H1 (cell line): Measurements from ENCODE around the gene ZCCHC18. TPM values are rescaled to one million over a fixed set of nuclear protein-coding genes. Genes with fewer than 3 reads are reported as not detected.

Experiments
- CTCF ChIA-PET: fragments of 300-600 bp; sonication (Branson Sonifier 250); formaldehyde crosslinking; loops from one replicate; lab custom pipeline; 2021; ENCODE audit not compliant: partially characterized antibody; lab: Charles Lee
- POLR2A ChIA-PET: fragments of 300-600 bp; sonication (Branson Sonifier 250); formaldehyde crosslinking; loops from one replicate; lab custom pipeline; 2021; ENCODE audit warnings: inconsistent platforms; ENCODE audit not compliant: partially characterized antibody; lab: Charles Lee
- DNase-seq, 2 experiments: peaks; one replicate each; pipeline versions ENCODE4 v3.0.0 to v3.0.0-alpha.2; 2010 to 2022; ENCODE audit warnings: low spot score in 2 of 2, low read depth in 1 of 2, mixed read lengths in 1 of 2
- FAIRE-seq: peaks from 2 replicates; lab custom pipeline; 2011; peaks lifted over from hg19 to GRCh38; lab: Jason Lieb, UNC
- H2AFZ ChIP-seq: 2 replicates; pipeline ENCODE4 v1.8.1; 2012; ENCODE audit warnings: low read length, inconsistent platforms
- H2AK5ac ChIP-seq: 2 replicates; pipeline ENCODE4 v1.6.1; 2013; ENCODE audit warnings: low read depth, low read length
- H2BK120ac ChIP-seq: replicated peaks from 2 replicates; pipeline ENCODE3; 2013; ENCODE audit warnings: low read depth, low read length, inconsistent platforms
- H2BK12ac ChIP-seq: 2 replicates; pipeline ENCODE4 v1.6.1; 2013; ENCODE audit warnings: low read depth, low read length
- H2BK15ac ChIP-seq: 2 replicates; pipeline ENCODE4 v1.6.1; 2013; ENCODE audit warnings: low read length
- H2BK20ac ChIP-seq: 2 replicates; pipeline ENCODE4 v1.6.1; 2013; ENCODE audit warnings: low read length
- H2BK5ac ChIP-seq: 2 replicates; pipeline ENCODE4 v1.6.1; 2013; ENCODE audit warnings: low read depth, low read length
- H3K14ac ChIP-seq: 2 replicates; pipeline ENCODE4 v1.6.1; 2013; ENCODE audit warnings: inconsistent platforms; ENCODE audit not compliant: insufficient read length
- H3K18ac ChIP-seq: 2 replicates; pipeline ENCODE4 v1.6.1; 2013; ENCODE audit warnings: low read length; ENCODE audit errors: extremely low read depth
- H3K23ac ChIP-seq: 2 replicates; pipeline ENCODE4 v1.6.1; 2013; ENCODE audit warnings: inconsistent platforms; ENCODE audit not compliant: insufficient read length
- H3K23me2 ChIP-seq: 2 replicates; pipeline ENCODE4 v1.6.1; 2013; ENCODE audit warnings: low read depth, low read length
- H3K27ac ChIP-seq: 2 replicates; pipeline ENCODE4 v1.6.1; 2011; ENCODE audit warnings: low read depth, low read length, inconsistent platforms
- H3K27me3 ChIP-seq, 4 experiments: replicated peaks in 1 of 4; 1 replicate in 1 of 4; 2 replicates in 3 of 4; pipeline versions ENCODE4 v1.6.1 to v1.8.1; 2011 to 2013; ENCODE audit warnings: low read length in 3 of 4, mild to moderate bottlenecking in 3 of 4, inconsistent platforms in 2 of 4, mixed read lengths in 2 of 4, moderate library complexity in 1 of 4; ENCODE audit not compliant: control insufficient read depth in 3 of 4, insufficient read depth in 3 of 4; ENCODE audit errors: extremely low read depth in 1 of 4
- H3K36me3 ChIP-seq, 4 experiments: 2 replicates each; pipeline versions ENCODE4 v1.6.1 to v1.8.1; 2011 to 2013; ENCODE audit warnings: mild to moderate bottlenecking in 4 of 4, low read length in 3 of 4, moderate library complexity in 2 of 4, control low read depth in 1 of 4, inconsistent platforms in 1 of 4; ENCODE audit not compliant: insufficient read depth in 4 of 4, control insufficient read depth in 2 of 4
- H3K4ac ChIP-seq: replicated peaks from 2 replicates; pipeline ENCODE3; 2013; ENCODE audit warnings: low read length, low read depth, mixed read lengths, inconsistent platforms; ENCODE audit not compliant: insufficient read length
- H3K4me1 ChIP-seq, 4 experiments: replicated peaks in 1 of 4; 1 replicate in 1 of 4; 2 replicates in 3 of 4; pipeline versions ENCODE4 v1.6.1 to v1.8.1; 2011 to 2013; ENCODE audit warnings: low read length in 3 of 4, inconsistent platforms in 2 of 4, mixed read lengths in 1 of 4; ENCODE audit not compliant: insufficient read depth in 4 of 4, control insufficient read depth in 3 of 4
- H3K4me2 ChIP-seq, 2 experiments: 2 replicates each; pipeline versions ENCODE4 v1.6.1 to v1.8.1; 2011 to 2013; ENCODE audit warnings: low read depth in 2 of 2, low read length in 2 of 2, control low read depth in 1 of 2, inconsistent platforms in 1 of 2, mild to moderate bottlenecking in 1 of 2; ENCODE audit not compliant: insufficient read depth in 1 of 2
- H3K4me3 ChIP-seq, 4 experiments: fragments of 200-600, 300-600 bp in 1 of 4; sonication (generic), shearing (Covaris generic), sonication (Bioruptor Twin) in 1 of 4; 2 replicates each; pipeline versions ENCODE4 v1.5.1 to v1.8.1; 2011 to 2016; ENCODE audit warnings: low read length in 4 of 4, low read depth in 3 of 4, control low read depth in 2 of 4, inconsistent platforms in 2 of 4, mild to moderate bottlenecking in 2 of 4, mixed read lengths in 1 of 4, moderate library complexity in 1 of 4; ENCODE audit not compliant: insufficient read depth in 2 of 4; ENCODE audit errors: extremely low read depth in 1 of 4
- H3K56ac ChIP-seq: replicated peaks from 2 replicates; pipeline ENCODE3; 2013; ENCODE audit warnings: low read depth, mild to moderate bottlenecking, mixed read lengths, low read length, inconsistent platforms; ENCODE audit not compliant: insufficient read length
- H3K79me1 ChIP-seq: 2 replicates; pipeline ENCODE4 v1.6.1; 2013; ENCODE audit warnings: low read depth, low read length, control low read depth
- H3K79me2 ChIP-seq, 2 experiments: 2 replicates each; pipeline versions ENCODE4 v1.6.1 to v1.8.1; 2012 to 2013; ENCODE audit warnings: low read length in 2 of 2, mild to moderate bottlenecking in 2 of 2, inconsistent platforms in 1 of 2; ENCODE audit not compliant: insufficient read depth in 2 of 2, control insufficient read depth in 1 of 2
- H3K9ac ChIP-seq, 4 experiments: replicated peaks in 1 of 4; 1 replicate in 1 of 4; 2 replicates in 3 of 4; pipeline versions ENCODE4 v1.6.1 to v1.8.1; 2011 to 2013; ENCODE audit warnings: low read depth in 3 of 4, low read length in 3 of 4, control low read depth in 2 of 4, mild to moderate bottlenecking in 2 of 4, moderate library complexity in 2 of 4, inconsistent platforms in 1 of 4; ENCODE audit errors: extremely low read depth in 1 of 4
- H3K9me3 ChIP-seq, 2 experiments: 2 replicates each; pipeline versions ENCODE4 v1.6.1 to v1.8.1; 2012 to 2013; ENCODE audit warnings: mild to moderate bottlenecking in 2 of 2, moderate library complexity in 2 of 2, control low read depth in 1 of 2, inconsistent platforms in 1 of 2, low read depth in 1 of 2, low read length in 1 of 2, mixed read lengths in 1 of 2; ENCODE audit not compliant: insufficient read depth in 2 of 2
- H4K20me1 ChIP-seq, 2 experiments: replicated peaks in 1 of 2; 2 replicates each; pipeline versions ENCODE3 to v1.8.1; 2011 to 2013; ENCODE audit warnings: inconsistent platforms in 2 of 2, low read length in 2 of 2, mild to moderate bottlenecking in 1 of 2; ENCODE audit not compliant: insufficient read depth in 2 of 2, control insufficient read depth in 1 of 2
- H4K5ac ChIP-seq: 2 replicates; pipeline ENCODE4 v1.6.1; 2013; ENCODE audit warnings: low read length, low read depth, mixed read lengths, inconsistent platforms; ENCODE audit not compliant: insufficient read length
- H4K8ac ChIP-seq: 2 replicates; pipeline ENCODE4 v1.8.0; 2013; ENCODE audit warnings: mild to moderate bottlenecking, moderate library complexity, low read length, inconsistent platforms; ENCODE audit not compliant: insufficient read depth; ENCODE audit errors: extremely low read depth
- H4K91ac ChIP-seq: replicated peaks from 2 replicates; pipeline ENCODE3; 2013; ENCODE audit warnings: low read length, mixed read lengths, inconsistent platforms; ENCODE audit not compliant: insufficient read length
- CHD7 ChIP-seq: fragments of 300-600 bp; sonication (generic); IDR thresholded peaks from 2 replicates; pipeline ENCODE4 v1.7.1; 2012; ENCODE audit warnings: low read length, moderate library complexity, mild to moderate bottlenecking, inconsistent platforms; ENCODE audit not compliant: insufficient replicate concordance
- WGBS, 2 experiments: shearing (Covaris generic) in 1 of 2; methylation state at CpG; one replicate each; pipeline versions ENCODE4 v1.1.6 to v1.1.7; 2013 to 2015; ENCODE audit warnings: low lambda C conversion rate in 2 of 2, mixed read lengths in 2 of 2, inconsistent platforms in 1 of 2, low coverage in 1 of 2, missing lambda C conversion rate in 1 of 2; ENCODE audit not compliant: insufficient replicate concordance in 2 of 2, insufficient coverage in 1 of 2, insufficient read length in 1 of 2; ENCODE audit errors: extremely low coverage in 1 of 2, missing lambda C conversion rate in 1 of 2; 5-methylcytosine and 5-hydroxymethylcytosine counted together
- polyA plus RNA-seq, 7 experiments: library from polyadenylated mRNA; depleted of rRNA in 3 of 7; stranded (reverse) in 5 of 7; unstranded in 2 of 7; fragments of >200 nt in 5 of 7; fragments of 200-250 nt in 2 of 7; gene quantifications; 1 replicate in 5 of 7; 2 replicates in 1 of 7; 4 replicates in 1 of 7; pipeline versions ENCODE4 v1.2.1 to v1.2.3, GENCODE V29; 2011 to 2013; ENCODE audit warnings: missing spikeins in 2 of 7, mixed read lengths in 2 of 7
- total RNA-seq: library from RNA; stranded (reverse); fragmentation: NEBNext Ultra II Directional; extraction: Animal tissue kit (Norgen Biotek cat#: 25700); gene quantifications from 2 replicates; pipeline ENCODE4 v1.2.1, GENCODE V29; 2021

The ZCCHC18 gene
- total and polyA plus RNA-seq, 2 of the 8 experiments (the other 6 are each of a cell fraction or from before 2014, with no cell fraction given) = 3.7 to 8.8 TPM

GRCh38 chrX:104151037-104151436 lies 38.7 kb downstream of the ZCCHC18 start:
- Histone ChIP-seq H3K18ac (no peak overlapping the region), H3K23me2 (no peaks in the 10 kb centered on the region), H3K79me2 (no peaks in the 10 kb centered on the region), H4K20me1 (no peaks in the 10 kb centered on the region), H2BK20ac (no peak overlapping the region), H3K14ac (no peak overlapping the region), H3K9me3 (no peaks in the 10 kb centered on the region), H2BK120ac (no peak overlapping the region), H2BK12ac (no peak overlapping the region), H3K4ac (no peak overlapping the region), H3K27ac (no peak overlapping the region), H3K9ac (no peak overlapping the region), H3K79me1 (no peaks in the 10 kb centered on the region), H3K27me3 (no peaks in the 10 kb centered on the region), H4K8ac (no peak overlapping the region), H4K5ac (no peak overlapping the region), H3K4me1 (no peaks in the 10 kb centered on the region), H2AK5ac (no peak overlapping the region), H3K4me2 (no peak overlapping the region), H4K91ac (no peak overlapping the region), H3K36me3 (no peaks in the 10 kb centered on the region), H2BK5ac (no peak overlapping the region), H2BK15ac (no peak overlapping the region), H2AFZ (no peak overlapping the region), H3K56ac (no peak overlapping the region), H3K4me3 (no peak overlapping the region), H3K23ac (no peak overlapping the region)
- CTCF ChIA-PET = no interaction called here
- no peak for DNase-seq
- no CpG with 5 or more reads among the region's 1 CpG for WGBS, 2 experiments
- POLR2A ChIA-PET = no interaction called here
- FAIRE-seq = no peak
- no peak for TF ChIP-seq CHD7
